ENCODE measurements around the gene CCDC9B. TPM values are rescaled to one million over a fixed set of nuclear protein-coding genes. Genes with fewer than 3 reads are reported as not detected.

The CCDC9B gene
- total RNA-seq, 2 experiments from 2014 or later = 0.53 to 1.6 TPM

GRCh38 chr15:40301467-40302179, 39.1 kb downstream of the CCDC9B start:
- peaks cover 38% of the 10 kb centered on the region for H3K36me3 Mint-ChIP-seq
- peaks cover 8% of the 10 kb centered on the region for H3K9me3 Mint-ChIP-seq
- POLR2A ChIA-PET = no interaction called here

DNA sequence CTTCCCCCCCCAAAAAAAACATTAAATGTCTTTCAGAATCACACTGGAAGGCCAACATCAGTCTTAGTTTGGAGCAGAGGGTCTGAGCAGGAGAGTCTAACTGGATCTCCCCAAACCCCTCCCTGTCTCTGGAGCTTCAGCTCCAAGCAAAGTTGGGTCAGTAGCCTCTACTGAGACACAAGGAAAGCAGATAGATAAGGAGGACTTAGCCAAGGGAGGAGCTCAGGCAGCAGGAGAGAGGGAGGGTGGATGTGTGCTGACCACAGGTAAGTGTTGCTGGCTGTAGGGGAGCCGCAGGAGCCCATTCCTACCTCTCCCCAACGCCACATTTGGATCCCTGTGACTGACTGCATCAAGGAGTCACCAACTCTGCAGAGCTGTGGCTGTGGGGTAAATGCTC, 40.0 kb downstream of the CCDC9B start:
- no peak overlapping the region for H3K4me3 Mint-ChIP-seq
- ChIA-PET CTCF (interaction anchor here (0.6 to 23.9 kb wide), 5 partner anchors 9 to 302 kb away, joined by 3 to 500 read pairs (median 4); no protein-coding TSS in a partner anchor), POLR2A (no interaction called here)
- H3K9me3 Mint-ChIP-seq = peaks cover 8% of the 10 kb centered on the region
- H3K36me3 Mint-ChIP-seq = peaks cover 38% of the 10 kb centered on the region
- H3K27ac Mint-ChIP-seq = no peak overlapping the region
- DNase-seq = no peak
- no peaks in the 10 kb centered on the region for H3K27me3 Mint-ChIP-seq
- peaks cover 2% of the 10 kb centered on the region for H3K4me1 Mint-ChIP-seq (ENCODE audit: low read depth)
- intact Hi-C loops (cut with micrococcal nuclease) = loop anchor here (10.0 kb wide), 1 partner anchor 516 kb away; the partner anchor contains the start of gene FSIP1

More at GRCh38 chr15:40301467-40302179, 39.1 kb downstream of the CCDC9B start:
- CTCF ChIA-PET = interaction anchor here (0.7 to 23.9 kb wide), 4 partner anchors 8 to 36 kb away, joined by 3 to 500 read pairs (median 8); no protein-coding TSS in a partner anchor
- peaks cover 10% of the 10 kb centered on the region for H3K4me1 Mint-ChIP-seq (ENCODE audit: low read depth)
- no peaks in the 10 kb centered on the region for H3K27me3 Mint-ChIP-seq
- intact Hi-C loops (cut with micrococcal nuclease) = loop anchor here (10.0 kb wide), 1 partner anchor 517 kb away; the partner anchor contains the start of gene FSIP1
- no peak for DNase-seq
- H3K4me3 Mint-ChIP-seq = no peak overlapping the region
- no peak overlapping the region for H3K27ac Mint-ChIP-seq

DNA sequence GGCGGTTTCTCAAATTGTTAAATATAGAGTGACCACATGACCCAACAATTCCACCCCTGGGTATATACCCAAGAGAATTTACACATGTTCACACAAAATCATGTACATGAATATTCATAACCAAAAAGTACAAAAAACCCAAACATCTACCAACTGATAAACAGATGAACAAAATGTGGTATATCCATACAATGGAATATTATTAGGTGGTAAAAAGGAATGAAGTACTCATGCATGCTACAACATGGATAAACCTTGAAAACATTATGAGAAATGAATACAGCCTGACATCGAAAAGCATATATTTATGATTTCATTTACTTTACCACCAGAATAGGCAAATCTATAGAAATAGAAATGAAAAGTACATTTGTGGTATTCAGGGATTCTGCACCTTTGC, 40.4 kb downstream of the CCDC9B start:
- H3K4me3 Mint-ChIP-seq = no peak overlapping the region
- intact Hi-C loops (cut with micrococcal nuclease) = loop anchor here (10.0 kb wide), 1 partner anchor 516 kb away; the partner anchor contains the start of gene FSIP1
- H3K27ac Mint-ChIP-seq = no peak overlapping the region
- no peaks in the 10 kb centered on the region for H3K4me1 Mint-ChIP-seq (ENCODE audit: low read depth)
- no peaks in the 10 kb centered on the region for H3K27me3 Mint-ChIP-seq
- CTCF ChIA-PET = interaction anchor here (0.6 to 23.9 kb wide), 4 partner anchors 10 to 301 kb away, joined by 3 to 500 read pairs (median 8); no protein-coding TSS in a partner anchor
- peaks cover 8% of the 10 kb centered on the region for H3K9me3 Mint-ChIP-seq
- no peak for DNase-seq
- POLR2A ChIA-PET = no interaction called here
- peaks cover 38% of the 10 kb centered on the region for H3K36me3 Mint-ChIP-seq

GRCh38 chr15:40298216-40298935, 42.4 kb downstream of the CCDC9B start:
- ChIA-PET POLR2A (interaction anchor here (1.1 kb wide), 1 partner anchor 11 kb away, joined by 3 read pairs; no protein-coding TSS in a partner anchor), CTCF (interaction anchor here (0.9 to 1.5 kb wide), 3 partner anchors 10 to 23 kb away, joined by 3 to 4 read pairs (median 4); no protein-coding TSS in a partner anchor)
- no peak for DNase-seq
- intact Hi-C loops (cut with micrococcal nuclease) = no loop called here
- H3K27ac Mint-ChIP-seq = no peak overlapping the region
- H3K36me3 Mint-ChIP-seq = peaks cover 36% of the 10 kb centered on the region
- H3K27me3 Mint-ChIP-seq = no peaks in the 10 kb centered on the region
- no peaks in the 10 kb centered on the region for H3K4me1 Mint-ChIP-seq (ENCODE audit: low read depth)
- no peak overlapping the region for H3K4me3 Mint-ChIP-seq
- peaks cover 8% of the 10 kb centered on the region for H3K9me3 Mint-ChIP-seq

DNA sequence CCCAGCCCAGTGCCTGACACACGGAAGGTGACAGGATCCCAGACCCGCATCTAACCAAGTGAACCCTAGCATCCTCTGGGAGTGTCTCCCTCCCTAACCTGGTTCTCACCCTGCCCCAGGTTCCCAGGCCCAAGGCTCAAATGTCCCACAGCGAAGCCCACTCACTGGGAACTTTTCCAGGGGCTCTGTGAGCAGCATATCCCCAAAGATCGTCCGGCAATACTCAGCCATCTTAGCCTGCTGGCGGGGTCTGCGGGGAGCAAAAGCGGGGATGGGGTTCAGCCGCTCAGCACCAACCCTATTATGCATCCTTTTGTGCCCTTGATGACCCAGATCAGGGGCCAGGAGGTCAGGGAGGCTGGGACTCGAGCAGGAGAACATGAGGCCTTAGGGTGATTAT, 43.4 kb downstream of the CCDC9B start:
- Mint-ChIP-seq H3K27me3 (no peaks in the 10 kb centered on the region), H3K27ac (no peak overlapping the region), H3K9me3 (peaks cover 8% of the 10 kb centered on the region), H3K4me1 (ENCODE audit: low read depth) (no peaks in the 10 kb centered on the region), H3K36me3 (peaks cover 33% of the 10 kb centered on the region), H3K4me3 (no peak overlapping the region)
- CTCF ChIA-PET = interaction anchor here (1.0 to 1.5 kb wide), 3 partner anchors 11 to 23 kb away, joined by 3 to 4 read pairs (median 3); no protein-coding TSS in a partner anchor
- POLR2A ChIA-PET = no interaction called here
- intact Hi-C loops (cut with micrococcal nuclease) = no loop called here
- no peak for DNase-seq

DNA sequence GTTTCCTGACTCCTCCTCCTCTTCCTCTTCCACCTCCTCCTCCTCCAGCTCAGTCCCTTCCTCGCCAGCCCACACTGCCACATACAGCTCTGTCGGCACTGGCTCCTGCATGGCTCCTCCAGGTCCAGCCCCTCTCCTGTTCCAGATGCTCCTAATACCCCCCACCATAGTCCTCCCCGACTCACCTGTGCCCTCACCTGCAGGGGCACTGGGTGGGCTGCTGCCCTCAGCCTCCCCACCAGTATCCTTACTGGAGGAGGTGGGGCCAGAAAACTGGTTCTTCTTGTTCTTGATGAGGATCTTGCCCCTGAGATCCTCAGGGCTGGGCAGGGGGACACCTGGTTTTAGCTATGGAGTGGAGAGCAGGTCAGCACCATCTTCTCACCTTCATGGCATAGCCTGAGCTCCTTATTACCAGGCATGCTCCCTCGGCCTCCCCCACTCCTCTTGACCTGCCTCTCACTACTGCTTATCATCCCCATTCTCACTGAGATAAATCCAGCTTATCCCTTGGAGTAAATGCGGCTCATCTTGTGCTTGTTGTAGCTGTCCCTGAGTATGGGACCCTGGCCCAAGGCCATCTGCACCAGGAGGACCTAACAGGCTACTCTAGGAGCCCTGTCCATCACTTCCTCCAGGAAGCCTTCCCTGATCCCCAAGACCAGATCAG, 44.0 kb downstream of the CCDC9B start:
- no peak for DNase-seq
- ChIA-PET CTCF (interaction anchor here (0.6 to 1.0 kb wide), 2 partner anchors 22 to 24 kb away, joined by 3 read pairs; no protein-coding TSS in a partner anchor), POLR2A (no interaction called here)
- Mint-ChIP-seq H3K36me3 (peaks cover 27% of the 10 kb centered on the region), H3K27ac (no peak overlapping the region), H3K4me3 (no peak overlapping the region), H3K4me1 (ENCODE audit: low read depth) (no peaks in the 10 kb centered on the region), H3K27me3 (no peaks in the 10 kb centered on the region), H3K9me3 (peaks cover 8% of the 10 kb centered on the region)
- intact Hi-C loops (cut with micrococcal nuclease) = no loop called here

- CTCF ChIA-PET = interaction anchor here (0.6 to 1.5 kb wide), 4 partner anchors 21 to 42 kb away, joined by 3 to 4 read pairs (median 3); no protein-coding TSS in a partner anchor
- no peaks in the 10 kb centered on the region for H3K4me1 Mint-ChIP-seq (ENCODE audit: low read depth)
- peaks cover 8% of the 10 kb centered on the region for H3K9me3 Mint-ChIP-seq
- H3K4me3 Mint-ChIP-seq = no peak overlapping the region
- no peak for DNase-seq
- no peak overlapping the region for H3K27ac Mint-ChIP-seq
- intact Hi-C loops (cut with micrococcal nuclease) = no loop called here
- no peaks in the 10 kb centered on the region for H3K27me3 Mint-ChIP-seq
- POLR2A ChIA-PET = no interaction called here
- H3K36me3 Mint-ChIP-seq = peaks cover 22% of the 10 kb centered on the region
These were observed 44.7 kb downstream of the CCDC9B start for GRCh38 chr15:40295877-40296560.

DNA sequence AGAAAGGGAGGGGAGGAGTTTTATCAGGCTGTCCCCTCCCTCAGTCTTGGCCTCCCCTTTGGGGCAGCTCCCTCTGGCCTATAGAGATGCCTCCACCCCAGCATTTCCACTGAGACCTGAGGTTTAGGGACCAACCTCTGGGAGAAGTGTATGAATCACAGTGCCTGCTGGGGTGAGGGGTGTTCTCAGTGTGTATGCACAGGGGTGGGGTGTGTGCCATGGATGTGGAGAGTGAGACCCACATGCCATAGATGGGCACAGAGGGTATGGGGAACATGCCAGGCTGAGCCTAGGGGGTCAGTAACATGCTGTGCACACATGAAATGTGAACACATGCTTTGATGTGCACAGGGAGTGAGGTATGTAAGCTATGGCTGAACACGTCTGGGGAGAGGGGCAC, 45.4 kb downstream of the CCDC9B start:
- H3K36me3 Mint-ChIP-seq = peaks cover 15% of the 10 kb centered on the region
- no peaks in the 10 kb centered on the region for H3K27me3 Mint-ChIP-seq
- no peak overlapping the region for H3K27ac Mint-ChIP-seq
- POLR2A ChIA-PET = interaction anchor here (0.9 kb wide), 1 partner anchor 10 kb away, joined by 3 read pairs; no protein-coding TSS in a partner anchor
- CTCF ChIA-PET = interaction anchor here (1.1 to 1.5 kb wide), 3 partner anchors 12 to 42 kb away, joined by 3 to 4 read pairs (median 3); partner anchors contain the start of gene PLCB2
- no peak overlapping the region for H3K4me3 Mint-ChIP-seq
- DNase-seq = no peak
- intact Hi-C loops (cut with micrococcal nuclease) = no loop called here
- peaks cover 3% of the 10 kb centered on the region for H3K9me3 Mint-ChIP-seq
- H3K4me1 Mint-ChIP-seq (ENCODE audit: low read depth) = no peaks in the 10 kb centered on the region

DNA sequence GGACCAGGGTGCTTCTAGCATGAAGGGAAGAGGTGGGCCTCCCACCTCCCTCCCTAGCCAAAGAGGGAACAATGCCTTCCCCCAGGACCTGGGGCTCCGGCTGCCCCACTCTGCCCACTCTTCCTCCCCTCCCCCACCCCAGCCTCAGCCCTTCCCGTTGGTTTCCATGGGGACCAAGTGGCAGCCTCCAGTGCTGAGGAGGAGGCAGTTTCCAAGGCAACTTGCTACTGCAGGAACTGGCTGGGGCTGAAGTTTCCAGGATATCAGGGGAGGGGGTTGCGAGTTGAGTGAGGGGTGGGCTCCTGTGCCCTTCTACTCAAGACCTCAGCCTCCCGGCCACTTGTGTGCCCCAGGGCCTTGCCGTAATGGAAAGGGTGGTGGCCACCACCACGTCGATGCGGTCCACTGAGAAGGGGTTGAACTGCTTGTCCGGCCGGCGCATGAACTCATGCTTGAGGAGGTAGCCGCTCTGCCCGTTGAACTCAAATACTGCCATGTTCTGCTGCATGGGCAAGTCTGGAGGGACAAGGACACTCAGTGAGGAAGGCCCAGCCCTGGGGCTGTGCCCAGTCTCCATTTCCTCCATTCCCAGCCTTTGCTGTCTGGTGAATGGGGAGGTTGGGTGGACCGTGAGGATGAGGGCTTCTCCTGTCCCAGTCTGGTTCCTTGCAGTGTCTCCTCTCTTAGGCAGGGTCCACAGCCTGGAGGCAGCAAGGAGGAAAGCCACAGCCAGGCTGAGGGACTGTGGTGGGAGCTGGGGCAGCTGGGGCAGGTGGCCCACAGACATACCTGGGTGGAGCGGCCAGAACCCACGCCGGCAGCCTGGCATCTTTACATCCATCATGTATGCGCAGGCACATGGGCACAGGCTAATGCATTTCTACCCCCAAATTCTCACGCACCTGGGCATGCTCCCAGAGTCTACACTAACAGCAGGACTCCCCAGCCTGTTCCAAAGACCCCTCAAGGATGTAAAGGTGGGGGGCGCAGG, 46.5 kb downstream of the CCDC9B start:
- intact Hi-C loops (cut with micrococcal nuclease) = no loop called here
- ChIA-PET POLR2A (interaction anchor here (0.9 to 1.0 kb wide), 2 partner anchors 11 to 14 kb away, joined by 3 read pairs; partner anchors contain the start of gene PLCB2), CTCF (interaction anchor here (0.6 to 7.3 kb wide), 6 partner anchors 13 to 44 kb away, joined by 3 to 46 read pairs (median 4); partner anchors contain the start of gene PLCB2)
- H3K27me3 Mint-ChIP-seq = no peaks in the 10 kb centered on the region
- H3K36me3 Mint-ChIP-seq = peaks cover 7% of the 10 kb centered on the region
- no peak overlapping the region for H3K27ac Mint-ChIP-seq
- DNase-seq = no peak
- H3K4me3 Mint-ChIP-seq = no peak overlapping the region
- no peaks in the 10 kb centered on the region for H3K9me3 Mint-ChIP-seq
- H3K4me1 Mint-ChIP-seq (ENCODE audit: low read depth) = no peaks in the 10 kb centered on the region

DNA sequence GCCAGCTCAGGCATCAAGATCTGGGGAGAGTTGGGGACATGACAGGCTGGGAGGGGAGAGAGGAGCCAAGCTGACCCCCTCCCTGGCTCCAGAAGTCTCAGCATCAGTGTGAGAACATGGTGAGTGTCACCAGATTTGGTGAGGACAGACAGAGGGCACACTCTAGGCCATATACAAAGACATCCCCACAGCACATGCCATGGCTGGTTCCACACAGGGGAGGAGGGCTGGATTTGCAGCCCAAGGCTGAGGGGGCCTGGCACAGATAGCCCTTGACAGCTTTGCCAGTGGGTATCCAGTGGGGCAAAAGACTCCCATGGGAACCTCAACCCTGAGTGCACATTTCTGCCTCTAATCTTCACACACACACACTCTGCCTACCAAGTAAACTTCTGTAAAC, 47.7 kb downstream of the CCDC9B start:
- H3K4me3 Mint-ChIP-seq = no peak overlapping the region
- peaks cover 1% of the 10 kb centered on the region for H3K36me3 Mint-ChIP-seq
- ChIA-PET CTCF (interaction anchor here (1.2 to 7.3 kb wide), 3 partner anchors 14 to 18 kb away, joined by 4 to 46 read pairs (median 8); partner anchors contain the start of gene PLCB2), POLR2A (interaction anchor here (0.9 to 1.0 kb wide), 2 partner anchors 15 kb away, joined by 3 read pairs; partner anchors contain the start of gene PLCB2)
- H3K9me3 Mint-ChIP-seq = no peaks in the 10 kb centered on the region
- H3K27me3 Mint-ChIP-seq = no peaks in the 10 kb centered on the region
- no peaks in the 10 kb centered on the region for H3K4me1 Mint-ChIP-seq (ENCODE audit: low read depth)
- no peak for DNase-seq
- intact Hi-C loops (cut with micrococcal nuclease) = no loop called here
- no peak overlapping the region for H3K27ac Mint-ChIP-seq
